Dedifferentiated amniotic fluid mesenchymal stem cell (primary cell): ENCODE data around the gene CTSZ.
"Not testable (repeated sequence)": the region's sequence is repeated elsewhere in the genome, so short reads cannot be mapped to it uniquely, and the experiment has no call there.

Experiments
- DNase-seq: peaks from one replicate; pipeline ENCODE4 v3.0.0-alpha.2; 2016; ENCODE audit errors: extremely low spot score

Gene CTSZ

DNA sequence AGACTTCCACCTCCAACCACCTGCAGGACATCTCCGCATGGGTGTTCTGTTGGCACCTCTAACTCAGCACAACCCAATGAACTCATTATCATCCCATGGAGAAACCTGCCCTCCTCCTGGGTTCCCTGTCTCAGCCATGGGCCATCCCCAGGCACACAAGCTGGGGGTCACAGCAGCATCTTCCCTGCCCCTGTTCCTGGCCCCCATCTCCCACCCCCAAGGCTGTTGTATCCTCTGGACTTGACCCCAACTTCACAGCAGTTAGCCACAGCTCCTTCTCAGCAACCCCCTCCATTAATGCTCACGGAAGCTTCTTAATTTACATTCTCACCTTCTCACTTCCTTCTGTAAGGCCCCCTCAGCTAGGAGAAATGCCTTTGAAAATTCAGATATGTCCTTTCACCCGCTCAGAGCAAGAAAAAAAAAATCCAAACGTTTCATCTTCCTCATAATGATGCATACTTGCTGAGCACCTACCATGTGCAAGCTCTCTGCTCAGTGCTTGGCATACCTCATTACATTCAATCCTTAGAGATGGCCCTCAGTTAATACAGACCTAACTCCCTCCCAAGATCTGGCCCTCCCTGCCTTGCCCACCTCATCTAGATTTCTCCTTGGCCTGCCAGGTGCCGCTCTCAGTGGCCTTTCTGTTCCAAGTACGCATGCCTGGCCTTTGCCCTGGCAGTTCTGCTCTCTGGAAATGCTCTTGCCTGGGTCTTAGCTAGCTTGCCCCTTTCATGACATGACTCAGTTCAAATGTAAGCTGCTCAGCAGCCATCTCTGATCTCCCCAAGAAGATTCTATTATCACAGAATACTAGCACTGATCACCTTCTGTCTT is 28.5 kb downstream of the CTSZ start:
- no peak for DNase-seq

DNA sequence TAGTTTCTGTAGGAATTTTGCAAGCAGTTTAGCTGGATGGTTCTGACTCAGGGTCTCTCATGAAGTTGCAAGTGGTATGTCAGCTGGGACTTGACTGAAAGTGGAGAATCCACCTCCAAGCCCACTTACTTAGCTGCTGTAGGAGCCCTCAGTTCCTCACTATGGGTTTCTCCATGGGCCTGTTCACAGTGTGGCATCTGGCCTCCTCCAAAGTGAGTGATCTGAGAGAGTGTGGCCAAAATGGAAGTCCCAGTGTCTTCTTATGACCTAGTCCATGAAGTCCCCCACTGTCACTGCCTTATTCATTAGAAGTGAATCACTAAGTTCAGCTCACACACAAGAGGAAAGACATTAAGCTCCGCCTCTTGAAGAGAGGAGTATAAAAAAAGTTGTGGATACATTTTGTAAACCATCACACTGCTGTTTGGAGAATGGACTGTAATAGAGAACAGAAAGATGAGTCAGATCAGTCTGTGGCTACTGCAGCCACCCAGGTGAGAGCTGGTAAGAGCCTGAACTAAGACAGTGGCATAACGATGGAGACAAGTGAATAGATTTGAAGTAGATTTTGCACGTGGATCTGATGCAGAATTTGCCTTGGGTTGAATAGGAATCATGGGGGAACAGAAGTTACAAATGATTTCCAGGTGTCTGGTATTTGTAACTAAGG is 30.9 kb downstream of the CTSZ start:
- no peak for DNase-seq

DNA sequence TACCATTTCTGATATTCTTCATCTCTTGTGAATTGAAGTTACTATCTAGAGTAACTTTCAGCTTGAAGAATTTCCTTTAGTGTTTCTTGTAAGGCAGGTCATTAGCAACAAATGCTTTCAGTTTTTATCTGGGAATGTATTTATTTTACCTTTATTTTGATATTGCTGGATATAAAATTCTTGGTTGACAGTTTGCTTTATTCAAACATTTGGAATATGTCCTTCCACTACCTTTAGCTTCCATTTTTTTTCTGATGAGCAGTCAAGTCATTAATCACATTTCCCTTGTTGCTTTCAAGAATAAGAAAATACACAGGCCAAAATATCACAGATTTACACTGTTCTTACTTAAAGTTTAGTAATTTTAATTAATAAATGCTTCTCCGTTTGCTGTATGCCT is 31.7 kb downstream of the CTSZ start:
- no peak for DNase-seq

DNA sequence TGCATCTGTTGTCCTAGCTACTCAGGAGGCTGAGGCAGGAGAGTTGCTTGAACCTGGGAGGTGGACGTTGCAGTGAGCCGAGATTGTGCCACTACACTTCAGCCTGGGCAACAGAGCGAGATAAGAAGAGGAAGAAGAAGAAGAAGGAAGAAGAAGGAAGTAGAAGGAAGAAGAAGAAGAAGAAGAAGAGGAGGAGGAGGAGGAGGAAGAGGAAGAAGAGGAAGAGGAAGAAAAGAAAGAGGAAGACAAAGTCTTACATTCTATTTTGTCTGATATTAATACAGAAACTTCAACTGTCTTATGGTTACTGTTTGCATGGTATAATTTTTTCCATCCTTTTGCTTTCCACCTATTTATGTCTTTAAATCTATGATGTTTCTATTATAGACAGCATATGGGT is 33.2 kb downstream of the CTSZ start:
- DNase-seq: no peak

DNA sequence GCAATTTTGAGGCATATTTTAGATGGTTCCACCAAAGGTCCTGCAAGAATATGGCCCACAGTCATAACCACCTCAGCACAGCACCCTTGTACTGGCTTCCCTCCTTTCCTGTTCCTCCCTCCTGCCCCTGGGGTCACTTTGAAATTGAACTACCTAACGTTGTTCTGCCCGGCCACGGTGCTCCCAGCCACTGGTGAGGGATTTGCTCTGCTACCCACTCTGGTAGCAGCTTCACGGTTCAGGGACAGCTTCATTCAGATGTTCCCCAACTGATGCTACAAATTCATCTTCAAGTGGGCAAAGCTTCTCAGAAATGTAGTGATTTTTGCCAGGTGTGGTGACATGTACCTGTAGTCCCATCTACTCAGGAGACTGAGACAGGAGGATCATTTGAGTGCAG is 33.9 kb downstream of the CTSZ start:
- no peak for DNase-seq

DNA sequence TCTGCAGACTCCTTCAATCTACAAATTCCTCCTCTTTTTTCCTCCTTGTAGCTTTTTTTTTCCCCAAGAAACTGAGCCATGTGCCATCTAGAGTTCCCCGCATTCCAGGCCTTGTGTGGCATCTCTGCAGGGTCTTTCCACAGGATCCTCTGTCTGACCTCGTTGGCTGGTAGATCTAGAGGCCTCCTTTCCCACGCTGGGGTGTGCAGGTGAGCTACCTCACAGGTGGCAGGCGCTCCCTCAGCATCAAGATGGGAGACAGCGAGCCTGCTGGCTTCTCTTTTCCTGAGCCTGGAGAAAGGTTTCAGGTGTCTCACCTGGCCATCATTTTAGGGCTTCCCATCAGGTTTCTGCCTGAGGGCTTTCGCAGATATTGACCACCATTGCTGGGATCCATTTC is 35.6 kb downstream of the CTSZ start:
- no peak for DNase-seq

DNA sequence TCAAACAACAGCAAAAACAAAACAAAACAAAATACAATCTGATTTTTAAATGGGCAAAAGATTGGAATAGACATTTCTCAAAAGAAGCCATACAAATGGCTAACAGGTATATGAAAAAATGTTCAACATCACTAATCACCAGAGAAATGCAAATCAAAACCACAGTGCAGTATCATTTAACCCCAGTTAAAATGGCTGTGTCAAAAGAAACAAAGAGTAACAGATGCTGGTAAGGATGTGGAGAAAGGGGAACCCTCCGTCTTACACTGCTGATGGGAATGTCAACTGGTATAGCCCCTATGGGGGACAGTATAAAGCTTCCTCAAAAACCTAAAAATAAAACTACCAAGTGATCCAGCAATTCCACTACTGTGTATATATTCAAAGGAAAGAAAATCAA is 36.9 kb downstream of the CTSZ start:
- no peak for DNase-seq

DNA sequence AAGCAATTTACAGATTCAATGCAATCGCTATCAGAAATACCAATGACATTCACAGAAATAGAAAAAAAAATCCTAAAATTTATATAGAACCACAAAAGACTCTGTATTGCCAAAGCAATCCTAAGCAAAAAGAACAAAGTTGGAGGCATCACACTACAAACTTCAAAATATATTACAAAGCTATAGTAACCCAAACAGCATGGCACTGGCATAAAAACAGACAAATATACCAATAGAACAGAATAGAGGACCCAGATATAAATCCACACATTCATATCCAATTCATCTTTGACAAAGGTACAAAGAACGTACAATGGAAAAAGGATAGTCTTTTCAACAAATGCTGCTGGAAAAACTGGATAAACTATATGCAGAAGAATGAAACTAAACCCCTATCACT is 37.6 kb downstream of the CTSZ start:
- no peak for DNase-seq

DNA sequence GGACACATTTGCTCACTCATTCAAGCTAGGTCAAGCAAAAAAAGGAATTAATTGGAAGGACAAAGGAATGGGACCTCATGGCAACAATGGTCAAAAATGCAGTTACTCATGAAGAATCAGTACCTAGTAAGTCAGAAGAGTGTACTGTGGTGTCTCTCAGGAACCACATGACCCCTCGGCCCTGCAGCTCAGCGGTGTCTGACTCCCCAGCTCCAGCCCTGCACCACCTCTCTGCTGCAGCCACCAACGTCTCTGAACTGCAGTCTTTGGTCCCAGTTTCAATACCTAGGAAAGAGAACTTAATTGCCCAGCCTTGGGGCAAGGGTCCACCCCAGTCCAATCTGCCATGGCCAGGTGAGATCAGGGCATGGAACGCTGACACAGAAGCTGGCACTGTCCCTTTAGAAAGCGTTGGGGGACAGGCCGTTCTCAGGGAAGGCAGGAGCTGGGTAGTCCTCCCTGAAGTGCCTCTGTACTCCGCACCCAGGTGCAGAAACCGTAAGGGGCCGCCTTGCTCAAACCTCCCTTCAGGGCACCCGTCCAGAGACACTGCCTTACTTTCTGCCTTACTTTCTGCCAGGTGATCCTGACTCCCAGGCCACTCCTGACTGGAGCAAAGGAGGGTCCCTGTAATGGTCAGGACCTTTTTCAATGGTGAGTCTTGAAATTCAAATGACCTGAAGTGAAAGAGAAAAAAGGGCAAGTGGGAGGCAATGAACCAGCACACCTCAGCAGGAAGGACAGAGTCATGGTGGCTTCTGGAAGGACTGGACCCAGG is 39.2 kb downstream of the CTSZ start:
- no peak for DNase-seq

DNA sequence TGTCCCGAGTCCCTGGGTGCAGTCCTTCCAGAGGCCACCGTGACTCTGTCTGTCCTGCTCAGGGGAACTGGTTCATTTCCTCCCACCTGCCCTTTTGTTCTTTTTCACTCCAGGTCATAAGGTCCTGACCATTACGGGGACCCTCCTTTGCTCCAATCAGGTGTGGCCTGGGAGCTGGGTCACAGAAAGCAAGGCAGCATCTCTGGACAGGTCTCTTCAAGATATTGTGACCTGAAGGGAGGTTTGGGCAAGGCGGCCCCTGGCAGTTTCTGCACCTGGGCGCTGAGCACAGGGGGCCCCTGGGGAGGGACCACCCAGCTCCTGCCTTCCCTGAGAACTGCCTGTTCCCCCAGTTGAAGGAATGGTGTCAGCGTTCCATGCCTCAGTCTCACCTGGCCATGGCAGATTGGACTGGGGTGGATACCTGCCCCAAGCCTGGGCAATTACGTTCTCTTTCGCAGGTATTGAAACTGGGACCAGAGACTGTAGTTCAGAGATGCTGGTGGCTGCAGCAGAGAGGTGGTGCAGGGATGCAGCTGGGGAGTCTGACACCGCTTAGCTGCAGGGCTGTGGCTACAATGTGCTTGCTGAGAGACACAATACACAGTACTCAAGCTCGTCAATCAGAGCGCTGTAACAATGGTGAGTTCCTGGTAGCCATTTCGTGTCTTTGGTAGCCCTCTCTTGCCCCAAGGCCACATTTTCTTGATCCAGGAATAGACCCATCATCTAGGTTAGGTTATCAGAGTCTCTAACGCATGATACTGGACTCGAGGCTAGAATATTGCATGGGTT is 41.6 kb downstream of the CTSZ start:
- no peak for DNase-seq

DNA sequence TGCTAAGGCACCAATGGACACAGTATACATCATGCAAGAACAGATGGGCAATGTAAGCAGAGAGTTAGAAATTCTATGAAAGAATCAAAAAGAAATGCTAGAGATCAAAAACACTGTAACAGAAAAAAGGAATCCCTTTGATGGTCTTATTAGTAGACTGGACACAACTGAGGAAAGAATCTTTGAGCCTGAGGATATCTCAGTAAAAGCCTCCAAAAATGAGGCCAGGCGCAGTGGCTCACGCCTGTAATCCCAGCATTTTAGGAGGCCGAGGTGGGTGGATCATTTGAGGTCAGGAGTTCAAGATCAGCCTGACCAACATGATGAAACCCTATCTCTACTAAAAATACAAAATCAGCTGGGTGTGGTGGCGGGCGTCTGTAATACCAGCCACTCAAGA is 43.1 kb downstream of the CTSZ start:
- DNase-seq: not testable (repeated sequence)

DNA sequence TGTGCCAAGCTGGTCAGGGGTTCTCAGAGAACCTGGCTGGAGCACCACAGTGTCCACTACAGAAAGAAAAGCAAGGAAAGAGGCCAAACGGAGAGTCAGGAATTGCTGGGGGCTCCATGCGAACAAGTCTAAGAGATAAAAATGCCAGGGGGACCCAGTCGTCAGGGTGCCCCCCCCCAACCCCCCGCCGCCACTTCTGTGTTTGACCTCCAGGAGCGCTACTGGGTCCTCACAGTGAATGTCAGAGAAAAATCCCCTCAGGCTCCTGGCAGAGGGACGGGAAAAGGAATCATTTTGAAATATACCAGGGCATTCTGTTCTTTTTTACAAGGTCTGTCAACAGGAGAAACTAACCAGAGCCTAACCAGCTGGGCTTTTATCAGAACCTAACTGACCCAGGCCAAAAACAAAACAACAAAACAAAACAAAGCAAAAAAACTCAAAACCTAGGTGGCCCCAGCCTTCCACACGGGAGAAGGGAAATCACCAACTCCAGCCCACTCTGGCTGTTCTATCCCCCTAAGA is 43.9 kb downstream of the CTSZ start:
- DNase-seq: no peak

DNA sequence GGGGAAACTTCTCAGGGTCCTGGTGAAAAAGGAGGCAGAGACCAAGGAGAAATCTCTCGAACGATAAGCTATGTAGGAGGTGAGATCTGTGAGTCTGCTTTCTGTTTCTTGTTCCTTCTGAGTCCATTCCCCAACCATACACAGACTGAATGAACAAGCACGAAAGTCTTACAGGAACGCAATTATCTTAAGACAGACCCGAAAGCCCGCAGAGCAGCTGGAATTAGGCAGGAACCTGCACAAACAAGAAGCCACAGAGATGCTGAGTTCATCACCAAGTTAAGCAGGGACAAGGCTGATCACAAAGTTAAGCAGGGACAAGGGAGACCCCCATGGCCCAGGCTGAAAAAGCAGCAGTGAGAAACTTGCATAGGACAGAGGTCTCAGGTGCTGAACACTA is 47.4 kb downstream of the CTSZ start:
- DNase-seq: no peak

DNA sequence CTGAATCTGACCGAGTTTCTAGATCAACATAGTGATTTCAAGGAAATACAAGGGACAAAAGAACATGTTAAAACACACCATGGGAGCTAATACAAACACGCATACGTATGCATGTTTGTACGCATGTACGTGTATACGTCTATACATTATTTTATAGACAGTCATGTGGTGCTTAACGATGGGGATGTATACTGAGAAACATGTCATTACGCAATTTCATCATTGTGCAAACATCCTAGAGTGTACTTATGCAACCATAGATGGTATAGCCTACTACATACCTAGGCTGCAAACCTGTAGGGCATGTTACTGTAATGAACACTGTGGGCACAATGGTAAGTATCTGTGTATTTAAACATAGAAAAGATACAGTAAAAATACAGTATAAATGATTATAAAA is 51.0 kb downstream of the CTSZ start:
- no peak for DNase-seq

DNA sequence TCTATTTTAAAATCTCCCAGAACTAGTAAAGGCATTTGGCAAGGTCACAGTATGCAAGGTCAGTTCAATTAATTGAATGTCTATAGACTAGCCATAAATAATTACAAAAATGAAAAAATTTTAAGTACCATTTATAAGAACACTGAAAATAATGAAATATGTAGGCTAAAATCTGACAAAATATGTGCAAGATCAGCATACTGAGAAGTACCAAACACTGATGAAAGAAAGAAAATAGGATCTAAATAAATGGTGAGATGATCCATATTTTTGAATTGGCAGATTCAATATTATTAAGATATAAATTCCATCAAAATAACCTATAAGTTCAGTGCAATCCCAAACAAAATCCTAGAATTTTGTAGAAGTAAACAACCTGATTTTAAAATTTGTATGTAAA is 54.0 kb downstream of the CTSZ start:
- no peak for DNase-seq

DNA sequence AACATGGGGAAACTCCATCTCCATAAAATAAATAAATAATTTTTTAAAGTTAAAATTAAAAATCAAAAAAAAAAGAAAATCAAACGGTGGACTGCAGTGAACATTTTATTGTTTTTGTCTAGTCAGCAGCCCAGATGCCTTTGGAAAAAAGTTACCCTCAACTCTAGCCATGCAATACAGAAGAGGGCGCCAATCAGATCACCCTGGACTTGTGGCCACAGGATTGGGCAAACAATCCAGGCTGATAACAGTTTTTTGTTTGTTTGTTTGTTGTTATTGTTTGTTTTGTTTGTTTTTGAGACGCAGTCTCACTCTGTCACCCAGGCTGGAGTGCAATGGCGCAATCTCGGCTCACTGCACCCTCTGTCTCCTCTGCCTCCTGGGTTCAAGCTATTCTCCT is 56.5 kb downstream of the CTSZ start:
- no peak for DNase-seq

DNA sequence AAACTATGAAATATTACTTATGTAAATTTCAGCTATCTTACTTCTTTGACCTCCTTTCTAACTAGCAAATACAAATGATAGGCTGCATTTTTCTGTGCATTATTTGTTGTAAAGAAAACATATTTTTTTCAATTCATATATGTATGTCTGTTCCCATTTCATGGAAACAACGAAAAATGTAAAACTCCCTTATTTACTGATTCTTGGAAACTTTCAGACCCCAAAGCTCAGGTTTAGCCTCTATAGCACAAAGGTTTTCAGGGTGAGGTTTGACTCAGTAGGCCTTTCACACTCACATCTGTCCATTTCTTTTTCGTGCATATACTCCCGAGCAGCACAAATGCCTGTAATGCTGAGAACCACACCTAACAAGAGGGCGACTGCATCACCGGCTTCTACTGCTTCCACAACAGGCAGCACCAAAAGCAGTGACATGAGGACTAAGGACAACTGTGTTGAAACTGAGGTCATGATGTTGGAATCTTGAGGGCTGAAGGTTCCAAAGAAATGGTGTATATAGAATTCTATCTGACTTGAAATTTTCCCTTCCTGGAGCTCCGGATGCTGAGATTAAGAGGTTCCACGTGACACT is 59.2 kb downstream of the CTSZ start:
- not testable (repeated sequence) for DNase-seq

DNA sequence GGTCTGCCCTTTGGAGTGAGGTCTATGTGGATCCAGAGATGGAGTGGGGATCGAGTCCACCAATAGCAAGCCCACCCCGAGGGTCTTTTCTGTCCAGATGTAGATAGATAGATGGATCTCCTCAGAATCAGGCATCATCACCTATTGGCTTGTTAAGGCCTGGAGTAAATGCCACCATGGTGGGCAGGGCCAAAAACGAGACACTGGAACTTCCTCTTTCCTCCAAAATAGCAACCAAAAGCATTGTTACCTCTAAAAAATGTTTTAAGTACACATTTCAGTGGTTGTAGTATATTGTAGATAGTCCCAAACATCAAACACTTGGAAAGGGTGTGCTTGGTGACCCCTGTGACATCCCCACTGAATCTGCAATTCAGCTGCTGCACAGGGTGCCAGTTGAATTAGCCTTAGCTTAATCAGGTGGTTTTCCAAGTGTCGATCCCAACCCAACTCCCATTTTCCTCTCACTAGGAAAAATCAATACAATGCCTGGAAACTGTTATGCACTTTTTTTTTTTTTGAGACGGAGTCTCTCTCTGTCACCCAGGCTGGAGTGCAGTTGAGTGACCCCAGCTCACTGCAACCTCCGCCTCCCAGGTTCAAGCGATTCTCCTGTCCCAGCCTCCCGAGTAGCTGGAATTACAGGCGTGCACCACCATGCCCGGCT is 61.0 kb downstream of the CTSZ start:
- no peak for DNase-seq
